Measurements from ENCODE around the gene MYMX.

Gene MYMX

DNA sequence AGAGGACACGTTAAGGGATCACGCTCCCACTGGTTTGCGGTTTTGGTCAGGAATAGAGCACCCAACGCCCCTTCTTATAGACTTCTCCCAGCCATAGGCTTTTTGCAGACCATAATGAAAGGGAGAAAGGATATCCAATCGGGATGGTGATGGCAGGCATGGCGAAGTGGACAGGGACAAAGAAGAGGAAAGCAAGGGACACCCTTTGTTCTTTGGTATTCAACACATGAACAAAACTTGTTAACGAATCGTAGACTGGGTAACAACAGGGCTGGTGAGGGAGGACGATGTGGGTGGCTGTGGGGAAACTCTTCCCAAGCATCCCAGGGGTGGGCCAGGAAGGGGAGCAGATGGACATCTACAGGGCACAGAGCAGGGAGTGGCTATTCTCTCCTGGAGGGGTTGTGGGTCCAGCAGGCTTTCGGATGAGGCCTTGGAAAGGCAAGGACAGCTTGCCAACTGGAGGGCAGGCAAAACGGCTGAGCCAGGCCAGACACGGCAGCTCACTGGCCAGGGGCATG lies 28.7 kb downstream of the MYMX start:
- Histone ChIP-seq H3K4me1 (ENCODE audit: control insufficient read depth, low read length) (peaks cover 31% of the 10 kb centered on the region), H3K9me3 (ENCODE audit: control insufficient read depth, insufficient read depth, low read length) (no peaks in the 10 kb centered on the region), H3K4me3 (ENCODE audit: low read length) (peak overlapping the region; percentile 83), H4K20me1 (ENCODE audit: control insufficient read depth, insufficient read depth, low read depth, low read length) (peaks cover 30% of the 10 kb centered on the region), H3K27me3 (ENCODE audit: control insufficient read depth, low read length) (no peaks in the 10 kb centered on the region), H3K36me3 (ENCODE audit: control insufficient read depth, low read length) (peaks cover 35% of the 10 kb centered on the region), H3F3A (ENCODE audit: control insufficient read depth, insufficient read depth) (peaks cover 37% of the 10 kb centered on the region), H3K79me2 (ENCODE audit: control insufficient read depth, low read length) (peaks cover 41% of the 10 kb centered on the region), H3K4me2 (ENCODE audit: low read length) (peak overlapping the region; percentile 80), H3K9me2 (replicated peaks; ENCODE audit: control insufficient read depth, low read length) (no peaks in the 10 kb centered on the region), H3K27ac (ENCODE audit: low read depth, low read length) (no peak overlapping the region)
- no peak for TF ChIP-seq EZH2phosphoT487 (IDR thresholded peaks at IDR 0.05; ENCODE audit: borderline replicate concordance, low read length)

DNA sequence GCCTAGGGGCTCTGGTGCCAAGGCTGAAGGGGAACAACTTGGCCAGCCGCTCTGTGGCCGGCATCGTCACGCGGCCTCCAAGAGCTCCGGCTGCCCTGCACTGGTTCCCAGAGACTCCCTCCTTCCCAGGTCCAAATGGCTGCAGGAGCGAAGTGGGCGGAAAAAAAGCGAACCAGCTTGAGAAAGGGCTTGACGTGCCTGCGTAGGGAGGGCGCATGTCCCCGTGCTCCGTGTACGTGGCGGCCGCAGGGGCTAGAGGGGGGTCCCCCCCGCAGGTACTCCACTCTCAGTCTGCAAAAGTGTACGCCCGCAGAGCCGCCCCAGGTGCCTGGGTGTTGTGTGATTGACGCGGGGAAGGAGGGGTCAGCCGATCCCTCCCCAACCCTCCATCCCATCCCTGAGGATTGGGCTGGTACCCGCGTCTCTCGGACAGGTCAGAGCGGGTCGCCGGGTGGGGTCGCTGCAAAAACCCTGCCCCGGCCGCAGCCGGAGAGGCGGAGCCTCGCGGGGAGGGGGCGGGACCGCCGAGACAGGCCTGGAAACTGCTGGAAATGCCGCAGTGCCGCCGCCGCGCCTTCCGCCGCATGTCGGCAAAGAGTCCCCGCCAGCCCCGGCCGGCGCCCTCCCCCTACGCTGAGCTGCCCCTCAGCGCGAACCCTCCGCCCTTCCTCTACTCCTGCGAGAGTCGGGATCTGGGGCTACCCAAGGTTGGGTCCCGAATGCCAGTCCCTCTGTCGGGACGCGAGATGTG lies 29.4 kb downstream of the MYMX start:
- H3K27ac ChIP-seq (ENCODE audit: low read depth, low read length) = peak overlapping the region; percentile 83
- no peak for TF ChIP-seq EZH2phosphoT487 (IDR thresholded peaks at IDR 0.05; ENCODE audit: borderline replicate concordance, low read length)
- TF ChIP-seq, protein P1, sequence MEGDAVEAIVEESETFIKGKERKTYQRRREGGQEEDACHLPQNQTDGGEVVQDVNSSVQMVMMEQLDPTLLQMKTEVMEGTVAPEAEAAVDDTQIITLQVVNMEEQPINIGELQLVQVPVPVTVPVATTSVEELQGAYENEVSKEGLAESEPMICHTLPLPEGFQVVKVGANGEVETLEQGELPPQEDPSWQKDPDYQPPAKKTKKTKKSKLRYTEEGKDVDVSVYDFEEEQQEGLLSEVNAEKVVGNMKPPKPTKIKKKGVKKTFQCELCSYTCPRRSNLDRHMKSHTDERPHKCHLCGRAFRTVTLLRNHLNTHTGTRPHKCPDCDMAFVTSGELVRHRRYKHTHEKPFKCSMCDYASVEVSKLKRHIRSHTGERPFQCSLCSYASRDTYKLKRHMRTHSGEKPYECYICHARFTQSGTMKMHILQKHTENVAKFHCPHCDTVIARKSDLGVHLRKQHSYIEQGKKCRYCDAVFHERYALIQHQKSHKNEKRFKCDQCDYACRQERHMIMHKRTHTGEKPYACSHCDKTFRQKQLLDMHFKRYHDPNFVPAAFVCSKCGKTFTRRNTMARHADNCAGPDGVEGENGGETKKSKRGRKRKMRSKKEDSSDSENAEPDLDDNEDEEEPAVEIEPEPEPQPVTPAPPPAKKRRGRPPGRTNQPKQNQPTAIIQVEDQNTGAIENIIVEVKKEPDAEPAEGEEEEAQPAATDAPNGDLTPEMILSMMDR (IDR thresholded peaks at IDR 0.05; ENCODE audit: low read depth, low read length, poor library complexity, severe bottlenecking) = peak; percentile 78
- H4K20me1 ChIP-seq (ENCODE audit: control insufficient read depth, insufficient read depth, low read depth, low read length) = peaks cover 34% of the 10 kb centered on the region
- H3K4me1 ChIP-seq (ENCODE audit: control insufficient read depth, low read length) = peaks cover 32% of the 10 kb centered on the region
- H3K4me3 ChIP-seq (ENCODE audit: low read length) = peak overlapping the region; percentile 83
- H3F3A ChIP-seq (ENCODE audit: control insufficient read depth, insufficient read depth) = peaks cover 44% of the 10 kb centered on the region
- peaks cover 45% of the 10 kb centered on the region for H3K79me2 ChIP-seq (ENCODE audit: control insufficient read depth, low read length)
- H3K4me2 ChIP-seq (ENCODE audit: low read length) = peak overlapping the region; percentile 80
- H3K36me3 ChIP-seq (ENCODE audit: control insufficient read depth, low read length) = peaks cover 42% of the 10 kb centered on the region
- H3K9me3 ChIP-seq (ENCODE audit: control insufficient read depth, insufficient read depth, low read length) = no peaks in the 10 kb centered on the region
- H3K27me3 ChIP-seq (ENCODE audit: control insufficient read depth, low read length) = no peaks in the 10 kb centered on the region
- H3K9me2 ChIP-seq (replicated peaks; ENCODE audit: control insufficient read depth, low read length) = no peaks in the 10 kb centered on the region

GRCh38 chr6:44246663-44247337 lies 30.1 kb downstream of the MYMX start, which contains the start of gene HSP90AB1:
TSS of gene HSP90AB1 (plus strand) at chr6:44247101. CDS start at chr6:44248630, 1,529 bp downstream.
- H3K4me1 ChIP-seq (ENCODE audit: control insufficient read depth, low read length) = peaks cover 32% of the 10 kb centered on the region
- peaks cover 45% of the 10 kb centered on the region for H3K79me2 ChIP-seq (ENCODE audit: control insufficient read depth, low read length)
- H3K36me3 ChIP-seq (ENCODE audit: control insufficient read depth, low read length) = peaks cover 49% of the 10 kb centered on the region
- TF ChIP-seq, protein P1 (IDR thresholded peaks at IDR 0.05; ENCODE audit: low read depth, low read length, poor library complexity, severe bottlenecking) = no peak
- TF ChIP-seq EZH2phosphoT487 (IDR thresholded peaks at IDR 0.05; ENCODE audit: borderline replicate concordance, low read length) = no peak
- peak within 1 kb of the TSS; percentile 83 for H3K4me3 ChIP-seq (ENCODE audit: low read length)
- no peaks in the 10 kb centered on the region for H3K27me3 ChIP-seq (ENCODE audit: control insufficient read depth, low read length)
- peak within 1 kb of the TSS; percentile 83 for H3K27ac ChIP-seq (ENCODE audit: low read depth, low read length)
- H3F3A ChIP-seq (ENCODE audit: control insufficient read depth, insufficient read depth) = peaks cover 51% of the 10 kb centered on the region
- H4K20me1 ChIP-seq (ENCODE audit: control insufficient read depth, insufficient read depth, low read depth, low read length) = peaks cover 34% of the 10 kb centered on the region
- no peaks in the 10 kb centered on the region for H3K9me2 ChIP-seq (replicated peaks; ENCODE audit: control insufficient read depth, low read length)
- no peaks in the 10 kb centered on the region for H3K9me3 ChIP-seq (ENCODE audit: control insufficient read depth, insufficient read depth, low read length)
- peak within 1 kb of the TSS; percentile 80 for H3K4me2 ChIP-seq (ENCODE audit: low read length)

All from DOHH2 (cell line).